ENCODE results near the gene NUDT9.

DNA sequence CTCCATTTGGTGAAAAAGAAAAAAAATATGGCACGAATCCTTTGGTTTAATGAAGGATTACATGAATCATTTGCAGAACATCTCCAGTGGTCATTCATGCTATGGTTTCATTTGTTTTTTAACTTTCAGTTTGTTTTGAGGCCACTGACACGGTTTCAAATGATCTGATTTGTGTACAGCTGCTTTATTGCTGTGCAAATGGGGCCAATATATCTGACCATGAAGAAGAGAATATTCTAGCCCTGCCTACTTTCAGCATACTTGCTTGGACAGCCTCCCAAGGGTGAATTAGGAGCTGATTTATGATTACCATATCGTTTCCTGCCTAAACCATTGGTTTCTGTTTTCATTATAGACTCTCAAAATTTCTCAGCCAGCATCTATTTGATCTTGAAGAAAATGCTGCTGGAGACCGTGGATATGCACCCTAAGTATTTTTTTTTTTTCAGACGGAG, 76.1 kb downstream of the NUDT9 start:
- TF ChIP-seq YY1 (IDR thresholded peaks at IDR 0.05; ENCODE audit: insufficient read depth, insufficient read length) (no peak), ZNF274 (IDR thresholded peaks at IDR 0.05; ENCODE audit: low read depth, low read length) (no peak), SUZ12 (IDR thresholded peaks at IDR 0.05; ENCODE audit: extremely low read depth, insufficient read depth, insufficient read length) (no peak)

Measured in NT2/D1 (cell line).